Esophagus squamous epithelium (tissue), 5 donors: Measurements from ENCODE around the gene MYLK2. TPM values are rescaled to one million over a fixed set of nuclear protein-coding genes. Genes with fewer than 3 reads are reported as not detected.

Source experiments
- DNase-seq: peaks from one replicate; lab custom pipeline; 2025; lab: John Stamatoyannopoulos, UW
- H3K27ac ChIP-seq, 4 donors: fragments of 200-600 bp; sonication (generic); one replicate each; pipeline ENCODE4 v1.5.1; 2016 to 2019; ENCODE audit warnings: mild to moderate bottlenecking in 1 of 4
- H3K27me3 ChIP-seq, 4 donors: fragments of 200-600 bp; sonication (generic); 1 replicate in 3 of 4; 2 replicates in 1 of 4; pipeline versions ENCODE4 v1.5.1 to v1.6.0; 2017 to 2021; ENCODE audit warnings: antibody characterized with exemption in 1 of 4
- H3K36me3 ChIP-seq, 3 donors: fragments of 200-600 bp; sonication (generic); one replicate each; pipeline ENCODE4 v1.5.1; 2016 to 2019
- H3K4me1 ChIP-seq, 3 donors: fragments of 200-600 bp; sonication (generic); one replicate each; pipeline ENCODE4 v1.5.1; 2017 to 2019
- H3K4me3 ChIP-seq, 4 donors: fragments of 200-600 bp; sonication (generic); 1 replicate in 3 of 4; 2 replicates in 1 of 4; pipeline ENCODE4 v1.5.1; 2016 to 2019; ENCODE audit warnings: mild to moderate bottlenecking in 2 of 4, moderate library complexity in 1 of 4
- H3K9me3 ChIP-seq, 3 donors: fragments of 200-600 bp; sonication (generic); one replicate each; pipeline ENCODE4 v1.5.1; 2016 to 2019
- CTCF ChIP-seq, 6 experiments: fragments of 450-650 bp in 4 of 6; fragments of 200-600 bp in 2 of 6; sonication (generic) in 2 of 6; IDR thresholded peaks; one replicate each; pipeline ENCODE4 v1.5.1; 2016 to 2019; ENCODE audit warnings: antibody characterized with exemption in 6 of 6, mild to moderate bottlenecking in 4 of 6, moderate library complexity in 4 of 6
- POLR2A ChIP-seq, 4 donors: fragments of 450-650 bp; IDR thresholded peaks; one replicate each; pipeline ENCODE4 v1.6.1; 2017; ENCODE audit warnings: antibody characterized with exemption in 4 of 4, mild to moderate bottlenecking in 4 of 4, moderate library complexity in 3 of 4
- WGBS, 2 donors: methylation state at CpG; one replicate each; pipeline ENCODE4 v1.1.5; 2018; 5-methylcytosine and 5-hydroxymethylcytosine counted together
- intact Hi-C: fragments of 100-400 bp; cut with DNase I; formaldehyde crosslinking; loops from one replicate; pipeline ENCODE4 v1.15.0; 2022
- total RNA-seq, 4 donors: library from RNA; depleted of rRNA; stranded (reverse); fragments of >200 nt; gene quantifications; one replicate each; pipeline ENCODE4 v1.1.0, GENCODE V29; 2016
- donor health status: DM: yes; HTN: yes; CAD: no.

MYLK2 gene
- total RNA-seq, 4 donors from 2014 or later: 0.38 TPM; not detected in 3

- TF ChIP-seq POLR2A (IDR thresholded peaks at IDR 0.05): no peak
- no peak for TF ChIP-seq CTCF (IDR thresholded peaks at IDR 0.05)
- no peak for DNase-seq
- intact Hi-C loops: no loop called here
- Histone ChIP-seq H3K4me3 (peak within 1 kb of the TSS; percentile 38 to 74 (median 56)), H3K9me3 (no peaks in the 10 kb centered on the region), H3K27me3 (peaks cover 0 to 43% (median 5%) of the 10 kb centered on the region in 4 donors), H3K4me1 (peaks cover 5 to 23% (median 6%) of the 10 kb centered on the region in 3 donors), H3K36me3 (no peaks in the 10 kb centered on the region), H3K27ac (peak within 1 kb of the TSS in 3 of 4 donors; percentile 27 to 66 (median 51))
- WGBS, 2 donors: 2% methylated on average over 14 to 15 of the region's 80 CpGs
Measured at GRCh38 chr20:31869942-31870725, 51.0 kb downstream of the MYLK2 start, which contains the start of the genes DUSP15 and TTLL9. Gene DUSP15, minus strand, starts transcription at chr20:31870527. Its CDS starts 190 bp downstream, at chr20:31870337. Gene TTLL9, plus strand, starts transcription at chr20:31870634. Its CDS starts 493 bp downstream, at chr20:31871127.

- Histone ChIP-seq H3K27me3 (peaks cover 0 to 43% (median 5%) of the 10 kb centered on the region in 4 donors), H3K27ac (peak overlapping the region in 3 of 4 donors; percentile 27 to 66 (median 51)), H3K4me3 (peak overlapping the region; percentile 38 to 74 (median 56)), H3K4me1 (peaks cover 5 to 23% (median 6%) of the 10 kb centered on the region in 3 donors), H3K9me3 (no peaks in the 10 kb centered on the region), H3K36me3 (no peaks in the 10 kb centered on the region)
- TF ChIP-seq CTCF (IDR thresholded peaks at IDR 0.05) (no peak), POLR2A (IDR thresholded peaks at IDR 0.05) (no peak)
- no peak for DNase-seq
- 7 to 8% methylated on average over 13 to 17 of the region's 24 CpGs for WGBS, 2 donors
- intact Hi-C loops: no loop called here
Measured at GRCh38 chr20:31870726-31871617, 51.8 kb downstream of the MYLK2 start.

- intact Hi-C loops: no loop called here
- peaks cover 0 to 43% (median 5%) of the 10 kb centered on the region in 4 donors for H3K27me3 ChIP-seq
- no peak overlapping the region for H3K4me3 ChIP-seq
- no peak for DNase-seq
- H3K9me3 ChIP-seq: no peaks in the 10 kb centered on the region
- no peak overlapping the region for H3K27ac ChIP-seq
- TF ChIP-seq CTCF (IDR thresholded peaks at IDR 0.05): no peak
- no peak for TF ChIP-seq POLR2A (IDR thresholded peaks at IDR 0.05)
- 93 to 94% methylated on average over 1 of the region's 1 CpG for WGBS, 2 donors
- H3K4me1 ChIP-seq: peaks cover 5 to 23% (median 6%) of the 10 kb centered on the region in 3 donors
- H3K36me3 ChIP-seq: no peaks in the 10 kb centered on the region
Measured at GRCh38 chr20:31871618-31871954, 52.4 kb downstream of the MYLK2 start.

GRCh38 chr20:31872406-31872805 is 53.2 kb downstream of the MYLK2 start:
- peaks cover 0 to 43% (median 5%) of the 10 kb centered on the region in 4 donors for H3K27me3 ChIP-seq
- H3K36me3 ChIP-seq: no peaks in the 10 kb centered on the region
- TF ChIP-seq CTCF (IDR thresholded peaks at IDR 0.05) (no peak), POLR2A (IDR thresholded peaks at IDR 0.05) (no peak)
- H3K27ac ChIP-seq: no peak overlapping the region
- DNase-seq: no peak
- 81 to 90% methylated on average over 6 of the region's 6 CpGs for WGBS, 2 donors
- H3K4me3 ChIP-seq: no peak overlapping the region
- peaks cover 5 to 23% (median 6%) of the 10 kb centered on the region in 3 donors for H3K4me1 ChIP-seq
- intact Hi-C loops: no loop called here
- H3K9me3 ChIP-seq: no peaks in the 10 kb centered on the region
